Measurements from ENCODE around the gene SKOR1.
A peak's percentile ranks its signal among the peaks of the same experiment; 100 is the strongest.

Gene SKOR1

GRCh38 chr15:67819636-67820035, 5.7 kb upstream of the SKOR1 start:
- DNase-seq = no peak

GRCh38 chr15:67820122-67820991, 5.0 kb upstream of the SKOR1 start:
- DNase-seq = no peak

DNA sequence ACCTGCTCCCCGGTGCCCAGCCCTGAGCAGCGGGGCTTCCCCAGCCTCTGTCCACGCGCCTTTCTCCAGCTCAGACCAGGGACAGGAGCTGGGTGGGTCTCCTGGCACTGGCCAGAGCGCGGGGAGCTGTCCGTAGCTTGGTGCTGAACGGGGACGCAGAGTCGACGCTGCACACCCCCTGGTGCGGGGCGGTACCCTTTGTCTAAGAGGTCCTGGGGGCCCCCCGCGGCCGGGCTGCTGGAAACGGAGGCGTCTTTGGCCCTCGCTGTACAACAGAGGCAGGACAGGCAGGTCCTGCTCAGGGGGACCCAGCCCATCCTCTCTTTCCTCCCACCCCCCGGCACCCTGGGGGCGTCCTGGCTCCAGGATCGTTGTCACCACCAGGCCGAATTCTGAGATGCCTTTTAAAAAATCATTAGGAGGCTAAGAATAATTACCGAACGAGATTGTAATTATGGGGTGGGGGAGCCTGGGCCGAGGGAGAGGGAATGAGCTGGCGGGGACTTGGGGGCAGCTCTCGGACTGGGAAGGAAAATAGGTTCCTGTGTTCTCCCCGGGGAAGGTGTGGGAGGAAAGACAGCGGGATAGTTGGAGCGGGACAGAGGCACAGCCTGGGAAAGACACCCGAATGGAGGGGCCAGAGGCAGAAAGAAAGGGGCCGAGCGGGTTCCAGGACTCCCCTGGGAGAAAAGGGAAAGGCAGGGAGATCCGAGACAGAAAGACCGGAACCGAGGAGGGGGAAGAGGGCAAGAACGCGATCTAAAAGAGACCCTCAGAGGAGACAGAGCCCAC, 4.1 kb upstream of the SKOR1 start:
- peak; percentile 47 for DNase-seq

GRCh38 chr15:67821784-67822440, 3.4 kb upstream of the SKOR1 start:
- no peak for DNase-seq

DNA sequence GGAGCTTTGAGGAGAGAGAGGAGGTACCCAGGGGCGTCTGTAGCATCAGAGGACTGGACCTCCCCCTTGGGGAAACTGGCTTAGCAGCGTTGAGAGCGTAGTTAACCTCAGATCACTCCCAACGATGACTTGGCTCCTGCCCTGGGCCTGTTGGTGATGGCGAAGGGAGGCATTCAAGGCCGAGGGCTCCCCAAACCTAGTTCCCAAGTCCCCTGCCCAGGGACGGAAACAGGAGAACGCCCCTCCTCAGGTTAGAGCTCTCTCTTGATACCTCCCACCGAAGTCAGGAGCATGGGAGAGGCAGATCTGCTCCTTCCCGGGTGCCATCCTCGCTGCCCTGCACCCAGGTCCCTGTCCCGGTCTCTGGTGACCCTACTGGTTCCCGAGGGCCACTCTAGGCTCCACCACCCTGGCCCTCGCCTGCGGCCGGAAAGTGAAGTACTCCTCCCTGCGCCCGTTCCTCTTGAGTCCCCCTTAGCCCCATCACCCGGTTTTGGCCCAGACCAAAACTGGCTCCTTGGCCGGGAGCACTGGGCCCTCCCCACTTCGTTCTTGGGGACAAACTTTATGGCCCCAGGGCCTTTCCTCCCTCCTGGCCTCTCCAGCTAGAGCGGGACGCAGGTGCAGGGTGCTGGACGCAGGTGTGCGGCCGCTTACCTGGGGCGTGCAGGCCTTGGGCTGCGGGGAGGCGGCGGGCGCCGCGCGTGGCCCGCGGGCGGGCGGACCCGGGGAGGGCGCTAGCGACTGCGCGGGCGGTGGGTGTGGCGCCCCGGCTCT, 2.6 kb upstream of the SKOR1 start:
- DNase-seq = no peak

DNA sequence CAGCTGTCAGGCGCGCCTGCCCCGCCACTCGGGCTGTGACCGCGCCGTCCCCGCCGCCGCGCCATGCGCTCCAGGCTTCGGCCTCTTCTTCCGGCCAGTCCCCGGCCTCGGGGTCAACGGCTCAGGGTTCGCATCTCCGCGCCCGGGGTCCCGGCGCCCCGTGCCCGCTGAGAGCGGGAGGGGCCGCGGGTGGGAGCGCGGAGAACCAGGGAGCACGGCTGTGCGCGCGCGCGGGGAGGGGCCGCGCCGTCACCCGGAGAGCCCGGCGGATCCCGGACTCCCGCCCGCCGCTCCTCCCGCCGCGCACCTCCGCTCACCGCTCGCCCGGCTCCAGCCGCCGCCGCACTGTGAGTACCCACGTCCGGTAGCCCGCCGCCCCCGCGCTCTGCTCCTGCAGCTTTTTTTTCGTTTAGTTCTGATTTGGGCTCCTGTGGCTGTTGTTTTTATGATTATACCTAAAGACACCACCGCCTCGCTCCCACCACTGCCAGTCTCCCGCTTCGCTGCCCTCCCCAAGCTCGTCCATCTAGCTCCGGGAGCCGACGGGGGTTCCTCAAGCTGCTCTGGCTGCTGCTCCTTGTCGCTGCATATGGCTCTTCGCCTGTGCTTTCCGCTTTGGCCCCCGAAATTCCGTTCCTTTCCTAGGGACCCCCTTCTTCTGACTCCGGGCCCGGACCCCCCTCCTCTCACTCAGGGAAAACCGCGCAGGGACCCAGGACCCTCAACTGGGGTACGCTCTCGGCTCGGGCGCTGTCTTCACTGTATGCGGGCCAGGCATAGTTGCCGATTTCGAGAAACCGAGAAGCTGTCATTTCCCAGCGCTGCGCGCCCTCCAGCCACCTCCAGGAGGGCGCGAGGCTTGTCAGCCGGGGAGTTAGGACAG, 1.8 kb upstream of the SKOR1 start:
- no peak for DNase-seq

DNA sequence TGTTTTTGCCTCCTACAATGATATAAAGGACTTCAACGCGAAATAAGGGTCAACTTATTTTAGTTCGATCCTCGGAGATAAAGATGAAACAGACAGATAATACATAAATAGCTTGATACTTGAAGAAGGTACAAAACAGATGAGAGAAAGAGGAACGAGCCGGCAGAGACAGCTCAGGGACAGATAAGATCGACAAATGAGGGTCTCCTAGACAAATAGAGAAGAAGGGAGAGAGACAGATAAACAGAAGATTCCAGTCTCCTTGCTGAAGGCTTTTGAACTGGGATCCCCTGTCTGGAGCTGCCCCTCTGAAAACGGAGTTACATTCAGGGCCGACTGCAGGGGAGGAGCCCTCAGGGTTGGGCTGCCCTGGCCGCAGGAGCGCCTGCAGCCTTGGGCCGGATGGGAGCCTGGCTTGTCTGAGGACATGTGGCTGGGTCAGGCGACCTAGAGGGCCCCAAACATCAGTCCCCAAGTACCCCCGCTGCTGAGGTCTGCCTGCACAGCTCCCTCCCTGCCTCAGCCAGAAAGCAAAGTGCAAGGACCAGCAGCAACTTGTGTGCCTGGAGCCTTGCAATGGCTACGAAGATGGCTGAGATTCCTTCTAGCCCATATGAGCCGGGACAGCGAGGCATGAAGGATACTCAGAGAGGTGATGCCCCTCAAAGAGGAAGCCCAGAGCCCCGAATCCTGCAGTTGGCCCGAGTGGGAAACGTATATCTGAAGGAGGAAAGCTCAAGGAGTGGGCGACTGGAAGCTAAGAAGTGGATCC, 926 bp upstream of the SKOR1 start:
- DNase-seq = no peak

DNA sequence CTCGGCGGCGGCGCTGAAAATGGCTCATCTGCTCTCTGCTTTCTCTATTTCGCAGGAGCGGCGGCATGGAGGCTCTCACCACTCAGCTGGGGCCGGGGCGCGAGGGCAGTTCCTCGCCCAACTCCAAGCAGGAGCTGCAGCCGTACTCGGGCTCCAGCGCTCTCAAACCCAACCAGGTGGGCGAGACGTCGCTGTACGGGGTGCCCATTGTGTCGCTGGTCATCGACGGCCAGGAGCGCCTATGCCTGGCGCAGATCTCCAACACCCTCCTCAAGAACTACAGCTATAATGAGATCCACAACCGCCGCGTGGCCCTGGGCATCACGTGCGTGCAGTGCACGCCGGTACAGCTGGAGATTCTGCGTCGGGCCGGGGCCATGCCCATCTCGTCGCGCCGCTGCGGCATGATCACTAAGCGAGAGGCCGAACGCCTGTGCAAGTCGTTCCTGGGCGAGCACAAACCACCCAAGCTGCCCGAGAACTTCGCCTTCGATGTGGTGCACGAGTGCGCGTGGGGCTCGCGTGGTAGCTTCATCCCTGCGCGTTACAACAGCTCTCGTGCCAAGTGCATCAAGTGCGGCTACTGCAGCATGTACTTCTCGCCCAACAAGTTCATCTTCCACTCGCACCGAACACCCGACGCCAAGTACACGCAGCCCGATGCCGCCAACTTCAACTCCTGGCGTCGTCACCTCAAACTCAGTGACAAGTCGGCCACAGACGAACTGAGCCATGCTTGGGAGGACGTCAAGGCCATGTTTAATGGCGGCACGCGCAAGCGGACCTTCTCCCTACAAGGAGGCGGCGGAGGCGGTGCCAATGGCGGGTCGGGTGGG, 790 bp downstream of the SKOR1 start:
- DNase-seq = no peak

- DNase-seq = no peak
Observed at GRCh38 chr15:67826717-67827561, 1.6 kb downstream of the SKOR1 start.

DNA sequence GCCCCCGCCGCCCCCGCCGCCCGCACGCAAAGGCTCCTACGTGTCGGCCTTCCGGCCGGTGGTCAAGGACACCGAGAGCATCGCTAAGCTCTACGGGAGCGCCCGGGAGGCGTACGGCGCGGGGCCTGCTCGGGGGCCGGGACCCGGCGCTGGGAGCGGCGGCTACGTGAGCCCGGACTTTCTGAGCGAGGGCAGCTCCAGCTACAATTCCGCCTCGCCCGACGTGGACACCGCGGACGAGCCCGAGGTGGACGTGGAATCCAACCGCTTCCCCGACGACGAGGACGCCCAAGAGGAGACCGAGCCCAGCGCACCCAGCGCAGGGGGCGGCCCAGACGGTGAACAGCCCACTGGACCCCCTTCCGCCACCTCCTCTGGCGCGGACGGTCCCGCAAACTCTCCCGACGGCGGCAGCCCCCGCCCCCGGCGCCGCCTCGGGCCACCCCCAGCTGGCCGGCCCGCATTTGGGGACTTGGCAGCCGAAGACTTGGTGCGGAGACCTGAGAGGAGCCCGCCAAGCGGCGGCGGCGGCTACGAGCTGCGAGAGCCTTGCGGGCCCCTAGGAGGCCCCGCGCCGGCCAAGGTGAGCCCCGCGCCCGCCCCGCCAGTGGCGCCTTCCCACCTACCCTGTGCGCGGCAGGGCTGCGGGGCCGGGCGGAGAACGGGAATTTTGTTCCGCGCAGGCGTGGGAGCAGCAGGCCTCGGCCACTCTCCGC, 2.4 kb downstream of the SKOR1 start:
- peak; percentile 25 for DNase-seq

- DNase-seq = no peak
Observed at GRCh38 chr15:67828278-67828968, 3.1 kb downstream of the SKOR1 start.

- peak; percentile 21 for DNase-seq
Observed at GRCh38 chr15:67828969-67829646, 3.8 kb downstream of the SKOR1 start.

DNA sequence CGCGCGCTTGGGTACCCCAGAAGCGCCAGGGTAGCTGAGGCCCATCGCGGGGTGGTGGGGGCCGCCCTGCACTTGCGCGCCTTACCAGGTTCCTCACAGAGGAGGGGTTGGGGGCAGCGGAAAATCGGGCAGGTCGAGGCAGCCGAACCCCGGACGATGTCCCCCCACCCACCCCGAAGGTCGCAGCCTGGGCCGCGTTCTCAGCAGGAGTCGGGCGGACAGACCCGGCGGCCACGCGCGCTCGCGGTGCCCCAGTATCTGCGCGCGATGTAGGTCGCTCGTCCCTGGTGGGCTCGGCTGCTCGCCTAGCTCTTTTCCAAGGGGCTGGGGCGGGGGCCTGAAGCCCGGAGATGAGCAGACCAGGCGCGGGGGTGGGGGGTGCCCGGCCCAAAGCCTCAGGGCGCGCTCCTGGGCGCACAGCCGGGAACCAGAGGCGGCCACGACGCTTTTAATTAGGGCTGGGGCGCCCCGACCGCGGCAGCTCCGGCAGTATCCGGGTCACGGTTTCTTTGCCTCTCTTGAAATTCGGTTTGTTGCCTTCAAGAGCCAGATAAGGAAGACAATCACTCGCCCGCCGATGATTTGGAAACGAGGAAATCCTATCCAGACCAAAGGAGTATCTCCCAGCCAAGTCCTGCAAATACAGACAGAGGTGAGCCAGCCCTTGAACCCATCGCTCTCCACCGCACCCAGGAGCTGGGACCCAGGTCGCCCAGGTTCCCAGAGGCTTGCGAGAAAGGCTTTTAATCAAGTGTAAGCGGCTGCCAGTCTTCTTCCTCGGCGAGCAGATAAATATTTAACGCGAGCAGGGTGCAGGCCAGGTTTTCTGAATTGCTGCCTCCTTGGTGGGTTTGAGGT, 4.6 kb downstream of the SKOR1 start:
- DNase-seq = no peak

DNA sequence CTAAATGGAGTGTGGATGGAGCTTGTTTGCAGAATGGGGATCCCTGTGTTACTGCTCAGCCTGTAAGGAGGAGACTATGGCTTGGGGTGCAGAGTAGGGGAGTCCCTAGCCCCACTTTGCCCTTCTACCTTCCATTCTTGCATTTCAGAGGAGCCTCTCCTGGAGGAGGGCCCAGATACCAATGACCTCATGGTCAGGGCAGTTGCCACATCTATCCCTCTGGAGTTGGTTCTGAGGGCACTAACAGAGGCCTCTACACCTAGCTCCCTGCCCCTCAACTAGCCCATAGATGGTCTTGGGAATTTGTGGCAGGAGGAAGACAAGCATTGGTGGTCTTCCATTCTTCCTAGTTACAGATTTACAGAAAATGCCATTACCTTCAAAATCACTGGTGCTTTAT, 6.1 kb downstream of the SKOR1 start:
- DNase-seq = no peak

DNA sequence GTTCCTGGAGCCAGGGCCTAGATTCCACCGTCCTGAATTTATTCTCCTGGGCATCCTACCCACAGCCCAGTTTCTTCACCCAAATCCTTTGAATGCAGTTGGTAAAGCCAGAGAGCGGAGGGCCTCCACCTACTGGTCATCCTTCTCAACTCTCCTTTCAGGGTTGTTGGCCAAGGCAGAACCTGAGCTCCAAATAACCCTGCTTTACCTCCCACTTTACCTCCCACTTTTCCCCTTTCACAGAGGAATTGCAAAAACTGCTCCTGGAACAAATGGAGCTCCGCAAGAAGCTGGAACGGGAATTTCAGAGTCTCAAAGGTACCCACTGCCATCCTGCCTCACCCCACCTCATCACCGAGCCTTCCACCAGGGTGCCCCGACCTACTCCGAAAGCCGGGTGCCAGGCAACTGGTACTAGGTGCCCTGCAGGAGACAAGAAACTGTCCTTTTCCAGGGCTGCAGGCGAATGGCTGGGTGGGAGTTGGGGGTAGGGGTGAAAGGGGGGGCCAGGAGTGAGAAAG, 6.8 kb downstream of the SKOR1 start:
- DNase-seq = no peak
